ENCODE measurements around the gene GREB1.

GREB1 gene

GRCh38 chr2:11634584-11634983 lies 100.7 kb downstream of the GREB1 start:
- H3K4me3 ChIP-seq (ENCODE audit: low read depth, low read length): no peak overlapping the region
- TF ChIP-seq CTCF (IDR thresholded peaks at IDR 0.05; ENCODE audit: low read depth, low read length, missing control alignments): no peak
- no peak for DNase-seq (ENCODE audit: low read depth)

GRCh38 chr2:11635141-11635540 lies 101.3 kb downstream of the GREB1 start:
- TF ChIP-seq CTCF (IDR thresholded peaks at IDR 0.05; ENCODE audit: low read depth, low read length, missing control alignments): no peak
- DNase-seq (ENCODE audit: low read depth): no peak
- H3K4me3 ChIP-seq (ENCODE audit: low read depth, low read length): no peak overlapping the region

GRCh38 chr2:11636593-11637295 lies 102.9 kb downstream of the GREB1 start:
- DNase-seq (ENCODE audit: low read depth): no peak
- H3K4me3 ChIP-seq (ENCODE audit: low read depth, low read length): no peak overlapping the region
- no peak for TF ChIP-seq CTCF (IDR thresholded peaks at IDR 0.05; ENCODE audit: low read depth, low read length, missing control alignments)

GRCh38 chr2:11637546-11637945 lies 103.7 kb downstream of the GREB1 start:
- DNase-seq (ENCODE audit: low read depth): no peak
- TF ChIP-seq CTCF (IDR thresholded peaks at IDR 0.05; ENCODE audit: low read depth, low read length, missing control alignments): no peak
- no peak overlapping the region for H3K4me3 ChIP-seq (ENCODE audit: low read depth, low read length)

- TF ChIP-seq CTCF (IDR thresholded peaks at IDR 0.05; ENCODE audit: low read depth, low read length, missing control alignments): no peak
- H3K4me3 ChIP-seq (ENCODE audit: low read depth, low read length): no peak overlapping the region
- DNase-seq (ENCODE audit: low read depth): no peak
Measured at GRCh38 chr2:11639503-11639902, 105.7 kb downstream of the GREB1 start.

GRCh38 chr2:11640132-11640531 lies 106.3 kb downstream of the GREB1 start:
- no peak overlapping the region for H3K4me3 ChIP-seq (ENCODE audit: low read depth, low read length)
- TF ChIP-seq CTCF (IDR thresholded peaks at IDR 0.05; ENCODE audit: low read depth, low read length, missing control alignments): no peak
- no peak for DNase-seq (ENCODE audit: low read depth)

- DNase-seq (ENCODE audit: low read depth): no peak
- no peak overlapping the region for H3K4me3 ChIP-seq (ENCODE audit: low read depth, low read length)
- TF ChIP-seq CTCF (IDR thresholded peaks at IDR 0.05; ENCODE audit: low read depth, low read length, missing control alignments): no peak
Measured at GRCh38 chr2:11642972-11643371, 109.1 kb downstream of the GREB1 start.
